NCI-H146 (cell line): ENCODE results near the gene COX14.

Experiments
- DNase-seq: peaks from one replicate; lab custom pipeline; 2025; lab: John Stamatoyannopoulos, UW

The COX14 gene

GRCh38 chr12:50084775-50085614 lies 27.0 kb upstream of the COX14 start, which contains the start of gene SMARCD1:
Gene SMARCD1, plus strand, starts transcription at chr12:50085342. Its CDS starts 28 bp downstream, at chr12:50085370.
- DNase-seq, result peak; percentile 98

DNA sequence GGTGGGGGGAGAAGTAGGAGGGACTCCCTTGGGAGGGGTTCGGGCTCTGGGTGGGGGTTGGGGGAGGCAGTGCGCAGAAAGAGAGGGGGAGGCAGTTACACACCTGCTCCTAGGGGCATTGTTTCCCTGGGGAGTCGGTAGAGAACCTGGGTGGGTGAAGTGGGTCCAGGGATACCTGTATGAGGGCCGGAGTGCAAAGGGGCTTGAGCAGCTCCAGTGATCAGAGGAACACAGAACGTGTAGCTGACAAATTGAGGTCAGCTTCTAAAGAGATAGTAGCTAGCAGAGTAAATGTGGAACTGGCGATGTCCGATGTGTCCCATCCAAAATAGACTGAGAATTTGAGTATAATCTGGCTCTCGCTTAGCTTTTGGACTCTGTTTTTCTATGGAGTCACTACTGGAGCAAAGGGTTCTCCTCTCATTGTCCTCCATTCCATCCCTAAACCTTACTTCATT lies 26.4 kb upstream of the COX14 start:
- no peak for DNase-seq

- DNase-seq, result no peak
Observed at GRCh38 chr12:50086148-50086547, 25.9 kb upstream of the COX14 start.

DNA sequence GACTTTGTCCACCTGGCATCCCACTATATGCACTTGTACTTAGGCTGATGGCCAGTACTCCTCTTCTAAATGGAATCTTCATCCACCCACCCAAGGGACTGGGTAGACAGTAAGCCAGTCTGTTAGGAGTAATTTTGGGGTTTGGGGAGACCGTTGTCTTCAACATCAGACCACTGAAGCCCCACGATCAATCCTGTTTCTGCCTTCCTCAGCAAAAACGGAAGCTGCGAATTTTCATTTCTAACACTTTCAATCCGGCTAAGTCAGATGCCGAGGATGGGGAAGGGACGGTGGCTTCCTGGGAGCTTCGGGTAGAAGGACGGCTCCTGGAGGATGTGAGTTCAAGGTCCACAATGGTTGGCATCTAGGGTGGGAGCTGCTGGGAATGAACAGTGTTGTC lies 24.9 kb upstream of the COX14 start:
- no peak for DNase-seq

- no peak for DNase-seq
Observed at GRCh38 chr12:50087995-50088394, 24.0 kb upstream of the COX14 start.

DNA sequence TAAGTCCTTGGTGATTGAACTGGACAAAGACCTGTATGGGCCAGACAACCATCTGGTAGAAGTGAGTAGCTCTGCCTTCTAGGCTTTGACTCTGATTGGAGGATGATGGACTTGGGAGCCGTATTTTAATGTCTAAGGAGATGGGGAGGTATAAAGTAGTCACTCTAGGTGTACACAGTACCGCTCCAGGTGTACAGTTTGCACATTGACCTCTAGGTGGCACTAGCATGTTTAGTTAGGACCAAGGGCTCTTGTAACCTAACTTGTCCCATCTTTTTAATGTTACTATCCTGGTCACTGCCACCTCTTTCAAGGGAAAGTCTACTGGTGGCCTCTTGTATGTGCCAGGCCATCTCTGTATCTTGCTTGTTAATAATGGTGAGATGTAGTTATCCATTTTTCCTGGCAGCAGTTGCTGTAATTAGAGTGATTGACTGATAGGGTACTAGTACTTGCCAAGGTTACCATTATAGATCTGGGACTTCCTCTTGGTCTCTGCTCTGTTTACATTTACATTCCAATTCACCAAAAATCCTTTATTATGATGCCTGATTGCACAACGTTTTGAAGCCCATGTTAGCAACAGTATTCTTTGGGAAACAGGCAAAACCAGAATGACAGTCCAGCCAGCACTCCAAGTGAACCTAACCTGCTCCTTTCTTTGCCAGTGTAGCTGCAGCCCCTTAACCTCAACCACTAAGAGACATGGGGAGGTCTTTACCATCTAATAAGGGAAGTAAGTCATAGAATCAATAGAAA lies 23.3 kb upstream of the COX14 start:
- DNase-seq, result peak; percentile 68

- DNase-seq, result no peak
Observed at GRCh38 chr12:50089730-50090129, 22.3 kb upstream of the COX14 start.

DNA sequence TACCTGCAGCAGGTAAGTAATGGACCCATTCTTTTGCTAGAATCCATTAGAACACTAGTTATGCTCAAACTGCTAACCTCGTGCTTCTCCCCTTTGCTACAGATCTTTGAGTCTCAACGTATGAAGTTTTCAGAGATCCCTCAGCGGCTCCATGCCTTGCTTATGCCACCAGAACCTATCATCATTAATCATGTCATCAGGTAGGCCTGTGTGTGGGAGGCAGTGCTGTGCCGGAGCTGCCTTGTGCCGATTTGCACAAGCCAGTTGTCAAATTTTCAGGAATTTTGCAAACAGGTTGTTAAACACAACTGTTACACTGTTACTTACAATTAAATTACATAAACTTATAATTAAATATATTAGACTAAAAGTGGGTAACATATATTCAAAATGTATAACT lies 21.6 kb upstream of the COX14 start:
- no peak for DNase-seq

- no peak for DNase-seq
Observed at GRCh38 chr12:50097952-50098351, 14.1 kb upstream of the COX14 start.

DNA sequence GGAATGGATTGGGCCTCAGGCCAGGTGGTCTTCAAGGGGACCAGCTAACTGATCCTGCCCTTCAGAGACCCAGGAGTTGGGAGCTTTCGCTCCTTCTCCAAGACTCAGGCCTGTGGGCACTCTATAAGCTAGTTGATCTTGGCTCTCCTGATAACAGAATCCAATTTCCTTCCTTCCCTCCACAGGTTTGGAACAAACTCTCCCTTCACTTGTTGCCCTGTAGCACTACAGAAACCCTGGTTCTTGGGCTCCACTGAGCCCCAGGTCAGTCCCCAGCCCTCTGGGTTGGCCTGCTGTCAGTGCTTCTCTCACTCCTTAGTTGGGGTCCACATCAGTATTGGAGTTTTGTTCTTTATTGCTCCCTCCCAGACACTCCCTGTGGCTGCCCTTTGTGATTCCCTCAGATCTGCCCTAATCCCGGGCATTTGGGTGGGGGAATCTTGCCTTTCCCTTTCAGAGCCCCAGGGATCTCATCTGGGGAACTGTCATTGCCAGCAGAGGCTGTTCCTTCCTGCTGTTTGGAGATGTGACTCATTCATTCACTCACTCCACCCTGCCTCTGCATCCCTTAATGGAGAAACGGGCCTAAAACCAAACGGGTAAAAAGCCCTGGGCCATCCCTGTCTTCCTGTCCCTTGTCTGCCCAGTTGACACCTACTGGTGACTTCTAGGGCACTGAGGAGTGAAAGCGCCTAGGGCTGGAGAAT lies 12.6 kb upstream of the COX14 start:
- no peak for DNase-seq

- no peak for DNase-seq
Observed at GRCh38 chr12:50100561-50100960, 11.5 kb upstream of the COX14 start.

DNA sequence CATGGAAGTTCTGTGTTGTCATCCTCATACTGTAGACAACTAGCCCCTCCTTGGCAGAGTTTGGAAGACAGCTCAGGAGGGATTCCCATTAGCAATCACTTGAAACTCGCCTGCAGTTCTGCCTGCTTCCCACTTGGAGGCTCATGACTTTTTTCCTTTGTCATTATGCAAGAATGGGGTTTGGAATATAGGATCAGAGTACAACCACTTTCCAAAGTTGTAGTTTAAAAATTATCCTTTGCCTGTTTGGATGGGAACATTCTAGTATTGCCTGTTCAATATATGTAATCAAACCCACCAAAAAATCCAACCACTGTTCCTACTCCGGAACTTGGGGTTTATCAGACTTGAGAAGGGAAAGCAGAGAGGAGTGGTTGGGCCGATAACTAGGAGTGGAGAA lies 10.4 kb upstream of the COX14 start:
- no peak for DNase-seq

- DNase-seq, result no peak
Observed at GRCh38 chr12:50102131-50102531, 9.9 kb upstream of the COX14 start.

DNA sequence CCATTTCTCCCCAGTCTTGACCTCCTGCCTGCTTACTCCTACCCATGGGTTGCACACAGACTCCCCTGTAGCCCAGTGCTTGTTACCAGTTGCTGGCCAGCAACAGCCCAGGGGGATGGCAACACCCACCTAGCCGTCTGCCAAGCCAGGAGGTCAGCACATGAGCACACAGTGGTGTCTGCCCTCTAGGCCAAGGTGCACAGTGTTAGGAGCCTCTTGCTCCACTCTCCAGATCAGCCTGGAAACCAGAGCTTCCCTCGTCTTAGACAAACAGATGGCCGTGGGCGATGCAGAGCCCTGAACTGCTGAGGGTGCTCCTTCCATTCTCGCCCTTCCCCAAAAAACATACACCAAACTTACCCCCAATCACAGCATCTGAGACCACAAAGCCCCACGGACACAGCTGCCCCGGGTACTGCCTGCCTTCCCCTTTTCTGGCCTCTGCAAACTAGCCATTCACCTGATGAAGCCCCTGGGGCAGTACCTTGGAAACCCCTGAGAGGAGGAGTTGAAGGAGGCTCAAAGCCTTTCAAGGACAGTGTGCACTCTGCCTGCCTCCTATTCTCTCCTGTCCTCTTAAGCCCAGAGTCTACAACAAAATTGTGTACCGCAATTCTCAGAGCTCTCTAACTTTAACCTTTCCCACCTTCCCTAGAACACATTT lies 9.3 kb upstream of the COX14 start:
- DNase-seq, result no peak

- no peak for DNase-seq
Observed at GRCh38 chr12:50103351-50103750, 8.7 kb upstream of the COX14 start.

DNA sequence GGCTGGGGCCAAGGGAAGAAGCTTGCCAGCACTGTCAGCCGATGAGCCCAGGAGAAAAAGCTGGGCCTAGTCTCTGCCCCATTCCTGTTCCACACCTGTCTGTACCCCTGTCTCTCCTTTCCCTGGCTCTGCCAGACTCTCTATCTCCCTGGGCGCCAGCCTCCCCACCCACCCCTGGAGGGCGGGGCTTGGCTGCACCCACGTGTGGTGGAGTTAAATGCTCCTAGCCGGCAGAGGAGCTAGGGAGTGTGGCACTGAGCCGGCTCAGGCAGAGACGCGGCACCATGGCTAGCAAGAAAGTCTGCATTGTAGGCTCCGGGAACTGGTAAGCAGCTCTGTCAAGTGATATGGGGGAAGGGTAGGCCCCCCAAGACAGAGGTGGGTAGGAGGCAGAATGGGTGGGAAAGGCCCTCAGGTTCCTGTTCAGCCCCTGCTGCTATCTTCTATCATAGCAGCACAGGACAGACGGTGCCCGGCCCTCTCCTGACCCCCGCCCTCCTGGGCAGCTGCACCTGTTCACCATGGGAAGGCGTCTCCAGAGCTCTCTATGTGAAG lies 8.2 kb upstream of the COX14 start, which contains the start of gene GPD1:
TSS of gene GPD1 (plus strand) at position 242 of the 555 bp plus-strand sequence. CDS start at position 285, 43 bp downstream.
- peak; percentile 84 for DNase-seq

GRCh38 chr12:50104417-50105366 lies 7.3 kb upstream of the COX14 start:
- DNase-seq, result peak; percentile 15

DNA sequence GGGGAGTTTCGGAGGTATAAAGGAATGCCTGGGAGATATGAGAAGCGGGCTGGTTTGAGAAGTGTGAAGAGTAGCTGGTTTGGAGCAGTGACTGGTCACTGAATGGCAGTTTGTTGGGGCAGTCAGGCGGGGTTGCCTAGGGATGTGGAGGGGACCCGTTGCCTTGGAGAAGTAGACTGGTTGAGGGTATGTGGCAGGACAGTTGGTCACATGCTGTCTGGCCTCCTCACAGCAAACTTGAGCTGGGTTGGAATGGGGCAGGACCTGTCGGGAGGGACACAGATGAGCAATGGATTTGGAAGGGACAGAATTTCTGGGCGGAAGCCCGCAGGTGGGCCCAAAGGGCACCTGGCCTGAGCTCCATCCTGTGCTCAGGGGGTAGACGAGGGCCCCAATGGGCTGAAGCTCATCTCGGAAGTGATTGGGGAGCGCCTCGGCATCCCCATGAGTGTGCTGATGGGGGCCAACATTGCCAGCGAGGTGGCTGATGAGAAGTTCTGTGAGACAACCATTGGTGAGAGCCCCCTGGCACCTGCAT lies 6.1 kb upstream of the COX14 start:
- DNase-seq, result no peak

- DNase-seq, result no peak
Observed at GRCh38 chr12:50106907-50107306, 5.1 kb upstream of the COX14 start.
